Small intestine (tissue), 7 donors: ENCODE measurements around the gene SFI1. TPM values are rescaled to one million over a fixed set of nuclear protein-coding genes. Genes with fewer than 3 reads are reported as not detected.

ENCODE experiments used
- DNase-seq, 2 donors: peaks; one replicate each; pipeline versions ENCODE4 v3.0.0 to v3.0.0-alpha.2; 2013
- FAIRE-seq: peaks from 2 replicates; lab custom pipeline; 2012; peaks lifted over from hg19 to GRCh38; lab: Jason Lieb, UNC
- H3K27ac ChIP-seq, 3 donors: one replicate each; pipeline ENCODE4 v1.5.1; 2013; ENCODE audit warnings: low read length in 2 of 3, mild to moderate bottlenecking in 2 of 3, control low read depth in 1 of 3, inconsistent platforms in 1 of 3, low read depth in 1 of 3, moderate library complexity in 1 of 3
- H3K27me3 ChIP-seq, 3 donors: one replicate each; pipeline ENCODE4 v1.6.1; 2013; ENCODE audit warnings: low read length in 3 of 3, inconsistent platforms in 1 of 3; ENCODE audit not compliant: control insufficient read depth in 3 of 3, insufficient read depth in 3 of 3
- H3K36me3 ChIP-seq, 3 donors: one replicate each; pipeline ENCODE4 v1.6.1; 2013; ENCODE audit warnings: low read length in 3 of 3, inconsistent platforms in 1 of 3, low read depth in 1 of 3, mild to moderate bottlenecking in 1 of 3, moderate library complexity in 1 of 3; ENCODE audit not compliant: control insufficient read depth in 3 of 3, insufficient read depth in 2 of 3
- H3K4me1 ChIP-seq, 3 donors: one replicate each; pipeline ENCODE4 v1.6.1; 2013; ENCODE audit warnings: low read length in 2 of 3, inconsistent platforms in 1 of 3, low read depth in 1 of 3, mild to moderate bottlenecking in 1 of 3, moderate library complexity in 1 of 3; ENCODE audit not compliant: control insufficient read depth in 3 of 3, insufficient read depth in 2 of 3
- H3K4me3 ChIP-seq, 3 donors: one replicate each; pipeline ENCODE4 v1.5.1; 2013; ENCODE audit warnings: low read length in 3 of 3, control low read depth in 1 of 3, inconsistent platforms in 1 of 3, low read depth in 1 of 3, mild to moderate bottlenecking in 1 of 3, moderate library complexity in 1 of 3
- H3K9me3 ChIP-seq, 2 donors: one replicate each; pipeline ENCODE4 v1.6.1; 2013; ENCODE audit warnings: low read depth in 1 of 2, low read length in 1 of 2; ENCODE audit not compliant: control insufficient read depth in 2 of 2, insufficient read depth in 1 of 2
- WGBS, 3 donors: extraction: QIAGEN DNeasy Blood & Tissue Kit; methylation state at CpG; one replicate each; pipeline ENCODE4 v1.1.7; 2013; 5-methylcytosine and 5-hydroxymethylcytosine counted together
- polyA plus RNA-seq, 4 donors: library from polyadenylated mRNA; stranded (reverse) in 3 of 4; unstranded in 1 of 4; fragments of 200-250 nt in 3 of 4; fragments of 120-200 nt in 1 of 4; gene quantifications; one replicate each; pipeline versions ENCODE4 v1.2.1 to v1.2.3, GENCODE V29; 2013
- donor health status: healthy with polysubstance abuse.
- donor health status: control.
- donor health status: control.
- donor health status: Bipolar disorder and iron deficiency.
- donor health status: healthy.

The SFI1 gene
- polyA plus RNA-seq, 4 donors: 21.5 to 174 (median 97.6) TPM

- DNase-seq: no peak
- H3K9me3 ChIP-seq: no peaks in the 10 kb centered on the region
- 72 to 90% (median 87%) methylated on average over 16 to 18 of the region's 18 CpGs for WGBS, 3 donors
- H3K4me1 ChIP-seq: peaks cover 7 to 62% (median 8%) of the 10 kb centered on the region in 3 donors
- FAIRE-seq: no peak
- no peak overlapping the region for H3K4me3 ChIP-seq
- H3K36me3 ChIP-seq: peaks cover 7 to 96% (median 14%) of the 10 kb centered on the region in 3 donors
- H3K27me3 ChIP-seq: no peaks in the 10 kb centered on the region
- H3K27ac ChIP-seq: peak overlapping the region in 1 of 3 donors; percentile 43
Measured at GRCh38 chr22:31614781-31615490, 118.6 kb downstream of the SFI1 start.

- 69 to 83% (median 78%) methylated on average over 4 of the region's 4 CpGs for WGBS, 3 donors
- FAIRE-seq: no peak
- Histone ChIP-seq H3K9me3 (no peaks in the 10 kb centered on the region), H3K36me3 (peaks cover 7 to 96% (median 9%) of the 10 kb centered on the region in 3 donors), H3K27me3 (no peaks in the 10 kb centered on the region), H3K4me3 (no peak overlapping the region), H3K27ac (peak overlapping the region in 2 of 3 donors; percentile 43 to 66), H3K4me1 (peaks cover 7 to 62% (median 8%) of the 10 kb centered on the region in 3 donors)
- no peak for DNase-seq
Measured at GRCh38 chr22:31615491-31615860, 119.1 kb downstream of the SFI1 start.

- Histone ChIP-seq H3K27me3 (no peaks in the 10 kb centered on the region), H3K27ac (peak overlapping the region; percentile 11 to 66 (median 43)), H3K4me1 (peaks cover 7 to 62% (median 8%) of the 10 kb centered on the region in 3 donors), H3K4me3 (no peak overlapping the region), H3K9me3 (no peaks in the 10 kb centered on the region), H3K36me3 (peaks cover 5 to 96% (median 7%) of the 10 kb centered on the region in 3 donors)
- WGBS, 3 donors: 54 to 67% (median 64%) methylated on average over 4 of the region's 4 CpGs
- FAIRE-seq (no peak), DNase-seq (no peak)
Measured at GRCh38 chr22:31615940-31616314, 119.6 kb downstream of the SFI1 start.

- no peak overlapping the region for H3K4me3 ChIP-seq
- H3K27ac ChIP-seq: peak overlapping the region; percentile 11 to 66 (median 43)
- peaks cover 7 to 62% (median 8%) of the 10 kb centered on the region in 3 donors for H3K4me1 ChIP-seq
- no peaks in the 10 kb centered on the region for H3K9me3 ChIP-seq
- no peak for FAIRE-seq
- peaks cover 3 to 96% (median 7%) of the 10 kb centered on the region in 3 donors for H3K36me3 ChIP-seq
- H3K27me3 ChIP-seq: no peaks in the 10 kb centered on the region
- peak; percentile 70 to 80 for DNase-seq
- WGBS, 3 donors: 35 to 57% (median 48%) methylated on average over 9 of the region's 9 CpGs
Measured at GRCh38 chr22:31616315-31616980, 120.1 kb downstream of the SFI1 start.

GRCh38 chr22:31618057-31618456 is 121.7 kb downstream of the SFI1 start:
- no peak for FAIRE-seq

GRCh38 chr22:31618471-31619176 is 122.3 kb downstream of the SFI1 start:
- Histone ChIP-seq H3K36me3 (peaks cover 0 to 100% (median 7%) of the 10 kb centered on the region in 3 donors), H3K27ac (no peak overlapping the region), H3K4me3 (no peak overlapping the region), H3K4me1 (peaks cover 6 to 58% (median 7%) of the 10 kb centered on the region in 3 donors), H3K27me3 (no peaks in the 10 kb centered on the region), H3K9me3 (no peaks in the 10 kb centered on the region)
- no peak for FAIRE-seq
- DNase-seq: no peak
- 71 to 76% (median 73%) methylated on average over 5 of the region's 5 CpGs for WGBS, 3 donors

More at GRCh38 chr22:31618057-31618456, 121.7 kb downstream of the SFI1 start:
- no peaks in the 10 kb centered on the region for H3K27me3 ChIP-seq
- no peak overlapping the region for H3K4me3 ChIP-seq
- peaks cover 6 to 59% (median 7%) of the 10 kb centered on the region in 3 donors for H3K4me1 ChIP-seq
- H3K9me3 ChIP-seq: no peaks in the 10 kb centered on the region
- 25 to 66% (median 46%) methylated on average over 14 to 17 of the region's 17 CpGs for WGBS, 3 donors
- peak in 1 of 2 donors; percentile 56 for DNase-seq
- no peak overlapping the region for H3K27ac ChIP-seq
- peaks cover 0 to 100% (median 7%) of the 10 kb centered on the region in 3 donors for H3K36me3 ChIP-seq

- peaks cover 6 to 50% (median 7%) of the 10 kb centered on the region in 3 donors for H3K4me1 ChIP-seq
- FAIRE-seq (no peak), DNase-seq (no peak)
- no peaks in the 10 kb centered on the region for H3K9me3 ChIP-seq
- no peaks in the 10 kb centered on the region for H3K27me3 ChIP-seq
- WGBS, 3 donors: 89 to 93% (median 90%) methylated on average over 13 to 14 of the region's 14 CpGs
- H3K4me3 ChIP-seq: no peak overlapping the region
- peaks cover 0 to 100% (median 7%) of the 10 kb centered on the region in 3 donors for H3K36me3 ChIP-seq
- no peak overlapping the region for H3K27ac ChIP-seq
Measured at GRCh38 chr22:31619611-31620300, 123.4 kb downstream of the SFI1 start.
